ENCODE data around the gene SLC34A1. TPM values are rescaled to one million over a fixed set of nuclear protein-coding genes. Genes with fewer than 3 reads are reported as not detected.
A peak's percentile ranks its signal among the peaks of the same experiment; 100 is the strongest.

The SLC34A1 gene
- total and polyA plus RNA-seq, 2 of the 13 experiments (the other 11 are each of a cell fraction or from before 2014, with no cell fraction given): 0.03 to 0.20 TPM

GRCh38 chr5:177405312-177405711 is 21.1 kb downstream of the SLC34A1 start:
- no TSS peak for BruUV-seq (replicated peaks)
- FAIRE-seq (no peak), DNase-seq (ENCODE audit: low spot score) (no peak), ATAC-seq (no peak)
- no peak overlapping the region for H3K9ac ChIP-seq (ENCODE audit: insufficient read depth, low read depth, low read length)
- intact Hi-C loops (cut with micrococcal nuclease; ENCODE audit: unreplicated experiment) (no loop called here), in situ Hi-C loops (cut with HindIII; ENCODE audit: extremely low pct_ligation_motif_present, low pct_unique_long_range_greater_than_20kb) (no loop called here)
- no peaks in the 10 kb centered on the region for H3K36me3 ChIP-seq (replicated peaks in 1 of 2; ENCODE audit: control insufficient read depth in 1 of 2, insufficient read depth in 2 of 2, low read length in 2 of 2)
- ChIA-PET CTCF (ENCODE audit: low intra/inter-chr PET ratio, low total read pairs) (interaction anchor here (0.8 to 2.3 kb wide), 2 partner anchors 34 to 50 kb away, joined by 3 to 35 read pairs; no protein-coding TSS in a partner anchor), POLR2A (interaction anchor here (1.1 to 3.3 kb wide), 6 partner anchors 20 to 92 kb away, joined by 3 to 19 read pairs (median 7); partner anchors contain the start of genes GRK6, PDLIM7 and PRR7)
- no peak overlapping the region for H3K4me3 ChIP-seq (replicated peaks in 1 of 3; ENCODE audit: insufficient read depth in 1 of 3, low read depth in 2 of 3, low read length in 3 of 3)
- WGBS (ENCODE audit: low lambda C conversion rate): 71% methylated on average over 2 of the region's 2 CpGs
- H3K9me3 ChIP-seq (ENCODE audit: low read length): no peaks in the 10 kb centered on the region
- H3K4me1 ChIP-seq (ENCODE audit: insufficient read depth, low read length): peaks cover 28% of the 10 kb centered on the region
- H3K79me2 ChIP-seq (ENCODE audit: insufficient read depth, low read length): no peaks in the 10 kb centered on the region
- no peak overlapping the region for H3K4me2 ChIP-seq (ENCODE audit: low read depth, low read length)
- H3K27ac ChIP-seq (ENCODE audit: extremely low read length, insufficient read depth, low read length): no peak overlapping the region
- no peaks in the 10 kb centered on the region for H4K20me1 ChIP-seq (ENCODE audit: insufficient read depth, low read length)
- no peaks in the 10 kb centered on the region for H3K27me3 ChIP-seq (ENCODE audit: control insufficient read depth in 1 of 2, insufficient read depth in 2 of 2, low read length in 2 of 2)
- H2AFZ ChIP-seq (ENCODE audit: low read length): no peak overlapping the region
- no peak for TF ChIP-seq PRDM4 (CRISPR knock-in tag; IDR thresholded peaks at IDR 0.05; ENCODE audit: borderline replicate concordance)
- TF ChIP-seq ISL2 (CRISPR knock-in tag; IDR thresholded peaks at IDR 0.05): no peak
- TF ChIP-seq NCOA5 (CRISPR knock-in tag; IDR thresholded peaks at IDR 0.05): no peak
- no peak for TF ChIP-seq GPBP1L1 (CRISPR knock-in tag; IDR thresholded peaks at IDR 0.05)
- TF ChIP-seq ZNF629 (CRISPR knock-in tag; conservative IDR thresholded peaks at IDR 0.05): peak; percentile 56; the same call in 1 of the 2 replicates
- TF ChIP-seq PHF5A (CRISPR knock-in tag; IDR thresholded peaks at IDR 0.05; ENCODE audit: low read depth, unreplicated experiment): no peak
